ENCODE results near the gene OVCA2. TPM values are rescaled to one million over a fixed set of nuclear protein-coding genes. Genes with fewer than 3 reads are reported as not detected.

OVCA2 gene
- total RNA-seq, 1 experiment from 2014 or later, result 42.5 TPM

- POLR2A ChIA-PET, result interaction anchor here (0.6 kb wide), 1 partner anchor 209 kb away, joined by 3 read pairs; no protein-coding TSS in a partner anchor
- H3K27ac ChIP-seq (ENCODE audit: low read length), result no peak overlapping the region
- ATAC-seq, result peak; percentile 37; the same call in 1 of the 2 replicates
Observed at GRCh38 chr17:1997289-1997926, 44.4 kb upstream of the OVCA2 start.

More at GRCh38 chr17:1997289-1997926, 44.4 kb upstream of the OVCA2 start:
- no TSS peak for BruUV-seq (replicated peaks)
- intact Hi-C loops (cut with micrococcal nuclease; ENCODE audit: unreplicated experiment), result no loop called here
- no peaks in the 10 kb centered on the region for H3K27me3 ChIP-seq (ENCODE audit: control insufficient read depth, insufficient read depth, low read length)
- H3K4me1 ChIP-seq (ENCODE audit: control insufficient read depth, insufficient read depth, low read length), result peaks cover 13% of the 10 kb centered on the region; the same call in 1 of the 2 replicates
- H3K9me3 ChIP-seq (ENCODE audit: control insufficient read depth, insufficient read depth, low read depth, low read length), result no peaks in the 10 kb centered on the region
- no peaks in the 10 kb centered on the region for H3K36me3 ChIP-seq (ENCODE audit: control insufficient read depth, insufficient read depth, low read length)
- CTCF ChIA-PET, result no interaction called here
- in situ Hi-C loops (cut with HindIII; ENCODE audit: low pct_unique_long_range_greater_than_20kb, low sequenced_read_pairs), result no loop called here
- H3K4me3 ChIP-seq (ENCODE audit: low read depth in 2 of 2, low read length in 2 of 2), result no peak overlapping the region
- no peak for DNase-seq (ENCODE audit: low read depth, low spot score)
- TF ChIP-seq CTCF (IDR thresholded peaks at IDR 0.05) (no peak), POLR2AphosphoS5 (IDR thresholded peaks at IDR 0.05; ENCODE audit: low read depth, low read length) (no peak), REST (IDR thresholded peaks at IDR 0.05; ENCODE audit: insufficient read depth in 1 of 2, low read depth in 2 of 2, low read length in 1 of 2) (no peak), TCF7L2 (IDR thresholded peaks at IDR 0.05; ENCODE audit: low read depth, low read length) (no peak), SIN3A (IDR thresholded peaks at IDR 0.05; ENCODE audit: borderline replicate concordance, insufficient read depth, low read depth, low read length) (no peak)
